Fibroblast of lung (primary cell): ENCODE results near the gene WDR37.

Experiments
- CTCF ChIP-seq, 2 donors: IDR thresholded peaks in 1 of 2; conservative IDR thresholded peaks in 1 of 2; 1 replicate in 1 of 2; 2 replicates in 1 of 2; pipeline ENCODE4 v1.5.1; 2011 to 2012; ENCODE audit warnings: low read length in 2 of 2, control low read depth in 1 of 2, inconsistent platforms in 1 of 2, low read depth in 1 of 2, mild to moderate bottlenecking in 1 of 2
- EZH2 ChIP-seq: IDR thresholded peaks from 2 replicates; pipeline ENCODE4 v1.5.1; 2012; ENCODE audit warnings: low read length, control low read depth, mild to moderate bottlenecking; ENCODE audit errors: missing control alignments

GRCh38 chr10:1109795-1110673 is 53.8 kb downstream of the WDR37 start:
- TF ChIP-seq CTCF (conservative IDR thresholded peaks at IDR 0.05 in 1 of 2, IDR thresholded peaks at IDR 0.05 in 1 of 2; ENCODE audit: low read depth in 1 of 2, low read length in 2 of 2) (peak; percentile 37 to 69), EZH2 (no peak)
